Measurements from ENCODE around the gene CDH13. TPM values are rescaled to one million over a fixed set of nuclear protein-coding genes. Genes with fewer than 3 reads are reported as not detected.

CDH13 gene
- total and polyA plus RNA-seq, 10 of the 15 experiments (the other 5 are each of a cell fraction or from before 2014, with no cell fraction given): under 0.01 to 0.05 TPM; not detected in 8

DNA sequence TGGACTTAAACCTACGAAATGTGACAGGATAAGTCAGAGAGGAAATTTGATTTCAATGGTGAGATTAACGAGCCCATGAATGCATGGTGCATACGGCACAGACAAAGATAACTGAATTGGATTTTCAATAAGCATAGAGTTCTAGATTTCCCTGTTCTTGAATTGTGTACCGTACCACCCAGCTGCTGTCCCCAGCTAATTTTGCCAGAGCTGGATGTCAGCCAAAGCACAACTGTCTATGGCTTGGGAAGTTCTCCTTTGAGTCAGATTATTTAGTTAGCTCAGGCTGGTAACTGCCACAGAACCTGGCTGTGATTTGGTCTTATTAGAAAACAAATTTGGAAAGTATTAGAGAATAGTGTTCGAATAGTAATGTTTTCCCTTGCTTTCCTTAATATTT lies 143.1 kb downstream of the CDH13 start:
- Histone ChIP-seq H3K4me1 (ENCODE audit: control insufficient read depth, insufficient read depth, low read length) (no peaks in the 10 kb centered on the region), H3K36me3 (ENCODE audit: control insufficient read depth in 2 of 2, insufficient read depth in 2 of 2, low read length in 1 of 2) (no peaks in the 10 kb centered on the region), H3K27me3 (replicated peaks in 1 of 2; ENCODE audit: control insufficient read depth in 2 of 2, insufficient read depth in 2 of 2, low read length in 1 of 2) (0 out of 4 replicates have a peak, but pooled peaks cover 0 to 2% of the 10 kb centered on the region in 2 experiments), H3K9ac (ENCODE audit: control insufficient read depth, insufficient read depth, low read length) (no peak overlapping the region), H4K20me1 (ENCODE audit: control insufficient read depth, insufficient read depth) (no peaks in the 10 kb centered on the region), H3K4me2 (ENCODE audit: control insufficient read depth, insufficient read depth) (no peak overlapping the region), H3K27ac (ENCODE audit: control insufficient read depth, insufficient read depth) (no peak overlapping the region), H2AFZ (ENCODE audit: control insufficient read depth, low read depth, low read length) (no peak overlapping the region), H3K79me2 (ENCODE audit: control insufficient read depth, insufficient read depth, low read length) (no peaks in the 10 kb centered on the region), H3K9me3 (replicated peaks; ENCODE audit: control insufficient read depth, insufficient read depth, low read length) (no peaks in the 10 kb centered on the region), H3K4me3 (no peak overlapping the region)
- intact Hi-C loops (cut with micrococcal nuclease; ENCODE audit: unreplicated experiment): no loop called here
- SMC1A ChIA-PET (ENCODE audit: uncharacterized antibody, unreplicated experiment): no interaction called here
- no peak for TF ChIP-seq ZNF217 (IDR thresholded peaks at IDR 0.05)
- TF ChIP-seq ASH2L (IDR thresholded peaks at IDR 0.05; ENCODE audit: borderline replicate concordance, low read depth): no peak
- TF ChIP-seq, protein P1, sequence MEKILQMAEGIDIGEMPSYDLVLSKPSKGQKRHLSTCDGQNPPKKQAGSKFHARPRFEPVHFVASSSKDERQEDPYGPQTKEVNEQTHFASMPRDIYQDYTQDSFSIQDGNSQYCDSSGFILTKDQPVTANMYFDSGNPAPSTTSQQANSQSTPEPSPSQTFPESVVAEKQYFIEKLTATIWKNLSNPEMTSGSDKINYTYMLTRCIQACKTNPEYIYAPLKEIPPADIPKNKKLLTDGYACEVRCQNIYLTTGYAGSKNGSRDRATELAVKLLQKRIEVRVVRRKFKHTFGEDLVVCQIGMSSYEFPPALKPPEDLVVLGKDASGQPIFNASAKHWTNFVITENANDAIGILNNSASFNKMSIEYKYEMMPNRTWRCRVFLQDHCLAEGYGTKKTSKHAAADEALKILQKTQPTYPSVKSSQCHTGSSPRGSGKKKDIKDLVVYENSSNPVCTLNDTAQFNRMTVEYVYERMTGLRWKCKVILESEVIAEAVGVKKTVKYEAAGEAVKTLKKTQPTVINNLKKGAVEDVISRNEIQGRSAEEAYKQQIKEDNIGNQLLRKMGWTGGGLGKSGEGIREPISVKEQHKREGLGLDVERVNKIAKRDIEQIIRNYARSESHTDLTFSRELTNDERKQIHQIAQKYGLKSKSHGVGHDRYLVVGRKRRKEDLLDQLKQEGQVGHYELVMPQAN (conservative IDR thresholded peaks at IDR 0.05): no peak
- TF ChIP-seq EGR1 (IDR thresholded peaks at IDR 0.05; ENCODE audit: borderline replicate concordance in 1 of 2, low read depth in 2 of 2, low read length in 2 of 2): no peak
- no peak for TF ChIP-seq ATF7 (IDR thresholded peaks at IDR 0.05; ENCODE audit: low read depth)
- TF ChIP-seq MYB (IDR thresholded peaks at IDR 0.05; ENCODE audit: borderline replicate concordance, low read depth, low read length): no peak
- no peak for TF ChIP-seq HDGF (IDR thresholded peaks at IDR 0.05)
- no peak for TF ChIP-seq TCF12 (IDR thresholded peaks at IDR 0.05; ENCODE audit: low read depth, low read length)
- no peak for TF ChIP-seq RAD51 (IDR thresholded peaks at IDR 0.05)
- no peak for TF ChIP-seq FOS (IDR thresholded peaks at IDR 0.05; ENCODE audit: borderline replicate concordance, extremely low read depth, insufficient read length)
- no peak for TF ChIP-seq SREBF2 (IDR thresholded peaks at IDR 0.05; ENCODE audit: low read length)
- no peak for TF ChIP-seq SMARCA5 (IDR thresholded peaks at IDR 0.05)
- TF ChIP-seq POLR2AphosphoS2 (IDR thresholded peaks at IDR 0.05; ENCODE audit: low read depth, low read length): no peak
- TF ChIP-seq, protein P2, sequence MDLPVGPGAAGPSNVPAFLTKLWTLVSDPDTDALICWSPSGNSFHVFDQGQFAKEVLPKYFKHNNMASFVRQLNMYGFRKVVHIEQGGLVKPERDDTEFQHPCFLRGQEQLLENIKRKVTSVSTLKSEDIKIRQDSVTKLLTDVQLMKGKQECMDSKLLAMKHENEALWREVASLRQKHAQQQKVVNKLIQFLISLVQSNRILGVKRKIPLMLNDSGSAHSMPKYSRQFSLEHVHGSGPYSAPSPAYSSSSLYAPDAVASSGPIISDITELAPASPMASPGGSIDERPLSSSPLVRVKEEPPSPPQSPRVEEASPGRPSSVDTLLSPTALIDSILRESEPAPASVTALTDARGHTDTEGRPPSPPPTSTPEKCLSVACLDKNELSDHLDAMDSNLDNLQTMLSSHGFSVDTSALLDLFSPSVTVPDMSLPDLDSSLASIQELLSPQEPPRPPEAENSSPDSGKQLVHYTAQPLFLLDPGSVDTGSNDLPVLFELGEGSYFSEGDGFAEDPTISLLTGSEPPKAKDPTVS (IDR thresholded peaks at IDR 0.05; ENCODE audit: low read depth, low read length): no peak
- TF ChIP-seq HCFC1 (IDR thresholded peaks at IDR 0.05; ENCODE audit: low read length): no peak
- no peak for TF ChIP-seq KDM1A (IDR thresholded peaks at IDR 0.05; ENCODE audit: borderline replicate concordance)
- no peak for TF ChIP-seq ZNF274 (IDR thresholded peaks at IDR 0.05; ENCODE audit: insufficient read depth, insufficient read length)
- TF ChIP-seq, protein P3, sequence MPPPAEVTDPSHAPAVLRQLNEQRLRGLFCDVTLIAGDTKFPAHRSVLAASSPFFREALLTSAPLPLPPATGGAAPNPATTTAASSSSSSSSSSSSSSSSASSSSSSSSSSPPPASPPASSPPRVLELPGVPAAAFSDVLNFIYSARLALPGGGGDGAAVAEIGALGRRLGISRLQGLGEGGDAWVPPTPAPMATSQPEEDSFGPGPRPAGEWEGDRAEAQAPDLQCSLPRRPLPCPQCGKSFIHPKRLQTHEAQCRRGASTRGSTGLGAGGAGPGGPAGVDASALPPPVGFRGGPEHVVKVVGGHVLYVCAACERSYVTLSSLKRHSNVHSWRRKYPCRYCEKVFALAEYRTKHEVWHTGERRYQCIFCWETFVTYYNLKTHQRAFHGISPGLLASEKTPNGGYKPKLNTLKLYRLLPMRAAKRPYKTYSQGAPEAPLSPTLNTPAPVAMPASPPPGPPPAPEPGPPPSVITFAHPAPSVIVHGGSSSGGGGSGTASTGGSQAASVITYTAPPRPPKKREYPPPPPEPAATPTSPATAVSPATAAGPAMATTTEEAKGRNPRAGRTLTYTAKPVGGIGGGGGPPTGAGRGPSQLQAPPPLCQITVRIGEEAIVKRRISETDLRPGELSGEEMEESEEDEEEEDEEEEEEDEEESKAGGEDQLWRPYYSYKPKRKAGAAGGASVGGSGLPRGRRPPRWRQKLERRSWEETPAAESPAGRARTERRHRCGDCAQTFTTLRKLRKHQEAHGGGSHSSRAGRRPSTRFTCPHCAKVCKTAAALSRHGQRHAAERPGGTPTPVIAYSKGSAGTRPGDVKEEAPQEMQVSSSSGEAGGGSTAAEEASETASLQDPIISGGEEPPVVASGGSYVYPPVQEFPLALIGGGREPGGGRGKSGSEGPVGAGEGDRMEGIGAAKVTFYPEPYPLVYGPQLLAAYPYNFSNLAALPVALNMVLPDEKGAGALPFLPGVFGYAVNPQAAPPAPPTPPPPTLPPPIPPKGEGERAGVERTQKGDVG (CRISPR knock-in tag; IDR thresholded peaks at IDR 0.05): no peak
- no peak for TF ChIP-seq GATAD2B (conservative IDR thresholded peaks at IDR 0.05; ENCODE audit: low read depth)
- DNase-seq (ENCODE audit: low read depth, low spot score) (no peak), ATAC-seq (no peak), FAIRE-seq (no peak)
- RAD21 ChIA-PET (ENCODE audit: unreplicated experiment): no interaction called here
- whole genome bisulfite sequencing (ENCODE audit: insufficient coverage, insufficient replicate concordance, low lambda C conversion rate, missing lambda C conversion rate): 29% methylated on average over 5 of the region's 5 CpGs
- in situ Hi-C loops (cut with MboI): no loop called here
- CTCF ChIA-PET: no interaction called here
- POLR2A ChIA-PET: no interaction called here
- BruUV-seq (replicated peaks): no TSS peak
